CD4-positive, CD25-positive, alpha-beta regulatory T cell (primary cell): ENCODE data around the gene HSPB7. TPM values are rescaled to one million over a fixed set of nuclear protein-coding genes. Genes with fewer than 3 reads are reported as not detected.
A peak's percentile ranks its signal among the peaks of the same experiment; 100 is the strongest.

Source experiments
- ATAC-seq, 2 donors: fragments of 150-1000 bp; cut with Tn5 transposase; one replicate each; pipeline ENCODE4 v1.10.0; 2021; ENCODE audit warnings: low read depth in 2 of 2, moderate number of reproducible peaks in 2 of 2, moderate library complexity in 1 of 2
- DNase-seq, 3 donors: peaks; one replicate each; pipeline versions ENCODE4 v3.0.0 to v3.0.0-alpha.2; 2012 to 2022; ENCODE audit warnings: mixed read lengths in 1 of 3
- H3K27ac ChIP-seq: one replicate; pipeline ENCODE4 v1.7.0; 2013; ENCODE audit warnings: mild to moderate bottlenecking, low read length; ENCODE audit not compliant: insufficient read depth, poor library complexity, severe bottlenecking
- H3K27me3 ChIP-seq: one replicate; pipeline ENCODE4 v1.7.0; 2013; ENCODE audit warnings: low read length; ENCODE audit not compliant: control insufficient read depth, insufficient read depth
- H3K36me3 ChIP-seq: one replicate; pipeline ENCODE4 v1.7.0; 2013; ENCODE audit warnings: mild to moderate bottlenecking, low read length, moderate library complexity; ENCODE audit not compliant: control insufficient read depth, insufficient read depth
- H3K4me1 ChIP-seq: 2 replicates; pipeline ENCODE4 v1.7.0; 2013; ENCODE audit warnings: mild to moderate bottlenecking, low read length; ENCODE audit not compliant: insufficient read depth, control insufficient read depth, poor library complexity, severe bottlenecking
- H3K4me3 ChIP-seq: one replicate; pipeline ENCODE4 v1.7.0; 2013; ENCODE audit warnings: low read depth, mild to moderate bottlenecking, low read length, moderate library complexity
- H3K9me3 ChIP-seq, 2 experiments: 1 replicate in 1 of 2; 2 replicates in 1 of 2; pipeline ENCODE4 v1.7.0; 2013; ENCODE audit warnings: low read length in 2 of 2, mild to moderate bottlenecking in 1 of 2, moderate library complexity in 1 of 2; ENCODE audit not compliant: control insufficient read depth in 2 of 2
- H3K27ac Mint-ChIP-seq, 3 donors: one replicate each; pipeline ENCODE4 v1.8.0; 2020 to 2022; ENCODE audit warnings: mild to moderate bottlenecking in 3 of 3, mixed read lengths in 3 of 3, moderate library complexity in 2 of 3
- H3K27me3 Mint-ChIP-seq: one replicate; pipeline ENCODE4 v1.8.0; 2022; ENCODE audit warnings: mild to moderate bottlenecking, mixed read lengths
- H3K36me3 Mint-ChIP-seq: one replicate; pipeline ENCODE4 v1.8.0; 2020; ENCODE audit warnings: mixed read lengths
- H3K4me1 Mint-ChIP-seq, 4 donors: one replicate each; pipeline ENCODE4 v1.8.0; 2020 to 2022; ENCODE audit warnings: mixed read lengths in 4 of 4, mild to moderate bottlenecking in 1 of 4
- H3K4me3 Mint-ChIP-seq, 4 donors: one replicate each; pipeline ENCODE4 v1.8.0; 2020 to 2022; ENCODE audit warnings: mild to moderate bottlenecking in 4 of 4, mixed read lengths in 4 of 4, moderate library complexity in 3 of 4
- H3K9me3 Mint-ChIP-seq, 7 donors: one replicate each; pipeline ENCODE4 v1.8.0; 2020 to 2022; ENCODE audit warnings: mixed read lengths in 7 of 7, mild to moderate bottlenecking in 3 of 7, moderate library complexity in 2 of 7
- polyA plus RNA-seq, 4 donors: library from polyadenylated mRNA; unstranded; fragments of 300-500 nt; fragmentation: Illumina TruSeq; gene quantifications; one replicate each; pipeline ENCODE4 v1.2.3, GENCODE V29; 2021
- total RNA-seq: library from RNA; stranded (reverse); gene quantifications from one replicate; pipeline ENCODE4 v1.2.3, GENCODE V29; 2022

The HSPB7 gene
- total and polyA plus RNA-seq, 5 donors from 2014 or later, result not detected

DNA sequence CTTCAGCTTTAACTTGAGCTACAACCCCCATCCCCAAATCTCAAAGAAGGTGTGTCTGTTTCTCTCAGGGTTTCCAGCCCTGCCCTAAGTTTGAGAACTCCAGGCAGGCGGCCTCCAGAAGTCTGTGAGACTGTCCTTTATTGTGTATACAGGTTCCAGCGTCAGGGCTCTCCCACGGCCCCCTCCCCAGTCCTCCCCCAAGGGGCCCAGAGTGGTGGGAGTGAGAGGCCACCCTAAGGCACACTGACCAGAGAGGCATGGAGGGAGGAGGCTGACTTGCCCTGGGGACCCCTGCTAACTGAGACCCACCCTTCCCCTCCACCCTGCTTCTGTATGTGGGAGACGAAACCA, 4.0 kb downstream of the HSPB7 start:
- Mint-ChIP-seq H3K4me3 (peak overlapping the region in 1 of 4 donors; percentile 57), H3K4me1 (peaks cover 0 to 7% (median 0%) of the 10 kb centered on the region in 4 donors), H3K9me3 (no peaks in the 10 kb centered on the region), H3K36me3 (no peaks in the 10 kb centered on the region), H3K27me3 (peaks cover 26% of the 10 kb centered on the region), H3K27ac (no peak overlapping the region)
- DNase-seq, result no peak
- ATAC-seq, result no peak
- peaks cover 13% of the 10 kb centered on the region for H3K4me1 ChIP-seq
- no peaks in the 10 kb centered on the region for H3K27me3 ChIP-seq
- H3K36me3 ChIP-seq, result no peaks in the 10 kb centered on the region
- no peak overlapping the region for H3K4me3 ChIP-seq
- no peaks in the 10 kb centered on the region for H3K9me3 ChIP-seq
- H3K27ac ChIP-seq, result no peak overlapping the region

DNA sequence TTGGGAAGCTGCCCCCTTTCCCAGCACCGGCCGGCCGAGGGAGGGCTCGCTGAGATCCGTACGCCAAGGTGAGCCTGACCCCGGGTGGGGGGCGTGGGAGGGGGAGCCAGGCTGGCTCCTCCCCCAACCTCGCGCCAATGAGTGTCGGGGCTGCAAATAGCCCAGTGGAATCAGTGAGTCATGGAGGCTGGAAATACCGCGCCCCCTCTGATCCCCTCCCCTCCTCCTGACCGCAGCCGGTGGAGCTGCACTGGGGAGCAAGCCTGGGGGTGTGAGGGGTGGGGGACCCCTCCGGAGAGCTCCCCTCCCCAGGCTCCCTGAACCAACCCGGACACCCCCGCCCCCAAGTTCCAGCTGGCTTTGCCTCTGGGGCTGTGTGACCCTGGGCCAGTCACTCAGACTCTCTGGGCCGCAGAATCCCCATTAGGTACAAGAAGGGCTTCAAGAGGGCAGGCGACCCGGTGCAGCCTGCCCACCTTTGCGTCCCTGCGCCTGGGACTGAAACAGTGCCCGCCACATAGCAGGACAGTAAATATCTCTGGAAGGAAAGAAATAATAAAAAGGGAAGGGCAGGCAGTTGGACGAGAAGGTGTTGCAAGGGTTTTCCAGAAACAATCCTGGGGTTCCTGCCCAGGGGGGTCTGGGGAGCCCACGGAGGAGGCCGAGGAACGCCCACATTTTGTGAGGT, 4.5 kb downstream of the HSPB7 start:
- H3K4me1 ChIP-seq, result peaks cover 13% of the 10 kb centered on the region
- H3K36me3 Mint-ChIP-seq, result no peaks in the 10 kb centered on the region
- H3K36me3 ChIP-seq, result no peaks in the 10 kb centered on the region
- H3K27me3 Mint-ChIP-seq, result peaks cover 26% of the 10 kb centered on the region
- H3K27ac ChIP-seq, result no peak overlapping the region
- H3K4me3 Mint-ChIP-seq, result peak overlapping the region in 2 of 4 donors; percentile 7 to 57
- ATAC-seq (peak; percentile 38 to 43), DNase-seq (peak in 1 of 3 donors; percentile 18)
- H3K4me3 ChIP-seq, result no peak overlapping the region
- no peaks in the 10 kb centered on the region for H3K9me3 ChIP-seq
- H3K4me1 Mint-ChIP-seq, result peaks cover 0 to 7% (median 0%) of the 10 kb centered on the region in 4 donors
- no peaks in the 10 kb centered on the region for H3K9me3 Mint-ChIP-seq
- H3K27ac Mint-ChIP-seq, result no peak overlapping the region
- no peaks in the 10 kb centered on the region for H3K27me3 ChIP-seq

DNA sequence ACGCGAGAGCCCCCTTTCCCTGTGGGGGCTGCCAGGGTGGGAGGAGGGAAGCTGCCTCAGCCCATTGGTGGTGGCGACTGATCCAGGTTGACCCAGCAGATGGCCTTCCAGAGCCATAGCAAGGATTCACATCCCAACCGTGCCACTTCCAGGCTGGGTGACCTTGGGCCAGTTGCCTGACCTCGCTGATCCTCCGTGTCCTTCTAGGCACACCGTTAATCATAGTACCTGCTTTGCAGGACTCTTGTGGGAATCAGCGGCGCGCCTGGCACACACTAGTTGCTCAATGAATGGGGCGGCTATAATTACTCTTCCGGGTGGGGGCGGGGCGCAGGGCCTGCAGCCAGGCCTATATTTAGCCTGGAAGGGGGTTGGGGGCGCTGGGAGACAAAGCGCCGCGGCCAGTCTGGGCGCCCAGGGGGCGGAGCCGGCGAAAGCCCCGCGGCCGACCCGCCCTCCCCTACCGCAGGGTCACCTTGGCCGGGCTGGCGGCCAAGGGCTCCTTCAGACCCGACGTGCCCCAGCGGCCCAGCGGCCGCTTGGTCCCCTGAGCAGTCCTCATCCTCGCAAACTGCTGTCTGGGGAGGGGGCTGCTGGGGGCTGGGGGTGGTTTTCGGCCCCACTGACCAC, 5.1 kb downstream of the HSPB7 start:
- no peaks in the 10 kb centered on the region for H3K36me3 Mint-ChIP-seq
- H3K4me1 Mint-ChIP-seq, result peaks cover 0 to 7% (median 0%) of the 10 kb centered on the region in 4 donors
- Histone ChIP-seq H3K27me3 (no peaks in the 10 kb centered on the region), H3K36me3 (no peaks in the 10 kb centered on the region), H3K9me3 (no peaks in the 10 kb centered on the region), H3K4me1 (peaks cover 13% of the 10 kb centered on the region), H3K27ac (no peak overlapping the region), H3K4me3 (no peak overlapping the region)
- peak overlapping the region in 2 of 4 donors; percentile 19 to 28 for H3K4me3 Mint-ChIP-seq
- H3K27me3 Mint-ChIP-seq, result peaks cover 26% of the 10 kb centered on the region
- ATAC-seq, result no peak
- no peaks in the 10 kb centered on the region for H3K9me3 Mint-ChIP-seq
- no peak overlapping the region for H3K27ac Mint-ChIP-seq
- peak in 1 of 3 donors; percentile 34 for DNase-seq

DNA sequence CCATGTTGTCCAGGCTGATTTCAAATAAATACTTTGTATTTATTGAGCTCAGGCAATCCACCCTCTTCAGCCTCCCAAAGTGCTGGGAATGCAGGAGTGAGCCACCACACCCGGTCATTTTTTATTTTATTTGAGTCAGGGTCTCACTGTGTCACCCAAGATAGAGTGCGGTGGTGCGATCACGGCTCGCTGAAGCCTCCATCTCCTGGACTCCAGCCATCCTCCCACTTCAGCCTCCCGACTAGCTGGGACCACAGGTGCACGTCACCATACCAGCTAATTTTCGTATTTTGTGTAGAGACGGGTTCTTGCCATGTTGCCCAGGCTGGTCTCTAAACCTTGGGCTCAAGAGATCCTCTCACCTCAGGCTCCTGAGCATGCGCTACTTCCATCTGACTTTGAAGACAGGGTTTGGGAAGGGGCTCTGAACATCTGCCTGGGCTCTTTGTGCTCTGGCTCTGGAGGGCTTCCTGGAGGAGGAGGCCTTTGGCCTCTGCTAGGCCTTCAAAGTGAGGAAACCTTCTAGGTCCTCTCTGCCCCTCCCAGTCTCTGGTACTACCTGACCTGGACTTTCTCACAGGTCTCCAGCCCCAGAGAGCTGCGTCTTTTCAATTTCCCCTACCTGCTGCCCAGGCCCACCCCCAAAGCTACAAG, 5.8 kb downstream of the HSPB7 start:
- H3K4me3 ChIP-seq, result no peak overlapping the region
- no peak overlapping the region for H3K27ac ChIP-seq
- peaks cover 13% of the 10 kb centered on the region for H3K4me1 ChIP-seq
- Mint-ChIP-seq H3K4me1 (peaks cover 0 to 7% (median 0%) of the 10 kb centered on the region in 4 donors), H3K27me3 (peaks cover 26% of the 10 kb centered on the region), H3K36me3 (no peaks in the 10 kb centered on the region), H3K9me3 (no peaks in the 10 kb centered on the region), H3K4me3 (peak overlapping the region in 1 of 4 donors; percentile 15), H3K27ac (peak overlapping the region in 1 of 3 donors; percentile 64)
- no peaks in the 10 kb centered on the region for H3K9me3 ChIP-seq
- no peaks in the 10 kb centered on the region for H3K27me3 ChIP-seq
- H3K36me3 ChIP-seq, result no peaks in the 10 kb centered on the region
- no peak for DNase-seq
- ATAC-seq, result no peak

DNA sequence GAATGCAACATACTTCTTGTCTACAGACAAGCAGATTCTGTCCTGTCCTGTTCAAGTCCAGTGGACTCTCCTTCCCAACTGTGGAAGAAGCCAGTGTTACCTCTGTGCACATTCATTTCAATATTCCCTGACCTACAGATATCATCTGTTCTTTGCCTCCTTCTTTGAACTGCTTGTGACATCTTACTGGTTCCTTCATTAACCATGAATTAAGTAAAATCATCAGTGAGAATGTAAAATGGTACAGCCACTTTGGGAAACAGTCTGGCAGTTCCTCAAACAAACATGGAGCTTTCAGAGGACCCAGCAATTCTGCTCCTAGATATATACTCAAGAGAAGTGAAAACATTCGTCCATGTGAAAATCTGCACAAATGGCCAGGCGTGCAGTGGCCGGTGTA, 7.0 kb downstream of the HSPB7 start:
- Mint-ChIP-seq H3K27me3 (peaks cover 26% of the 10 kb centered on the region), H3K4me3 (no peak overlapping the region), H3K27ac (no peak overlapping the region), H3K4me1 (peaks cover 0 to 7% (median 1%) of the 10 kb centered on the region in 4 donors), H3K36me3 (no peaks in the 10 kb centered on the region), H3K9me3 (no peaks in the 10 kb centered on the region)
- H3K4me1 ChIP-seq, result peaks cover 13% of the 10 kb centered on the region
- ATAC-seq (no peak), DNase-seq (no peak)
- H3K36me3 ChIP-seq, result no peaks in the 10 kb centered on the region
- no peak overlapping the region for H3K4me3 ChIP-seq
- H3K27me3 ChIP-seq, result no peaks in the 10 kb centered on the region
- no peaks in the 10 kb centered on the region for H3K9me3 ChIP-seq
- no peak overlapping the region for H3K27ac ChIP-seq

DNA sequence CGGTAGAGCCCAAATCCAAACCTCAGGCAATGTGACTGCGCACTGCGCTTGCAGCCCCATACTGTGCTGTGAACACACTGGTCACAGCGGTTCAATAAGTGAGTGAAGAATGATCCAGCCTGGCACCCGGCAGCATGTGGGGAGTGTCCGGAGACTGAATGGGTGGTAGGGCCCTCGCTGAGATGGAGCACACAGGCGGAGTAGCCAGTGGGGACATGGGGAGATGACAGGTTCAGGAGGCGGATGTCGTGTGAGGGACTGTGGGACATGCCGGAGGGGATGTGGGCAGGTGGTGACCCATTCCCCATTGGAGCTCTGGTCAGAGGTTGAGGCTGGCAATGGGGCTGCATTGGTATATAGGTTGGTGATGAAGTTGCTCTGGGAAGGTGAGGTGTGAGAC, 8.2 kb downstream of the HSPB7 start:
- H3K4me1 Mint-ChIP-seq, result peaks cover 0 to 7% (median 1%) of the 10 kb centered on the region in 4 donors
- H3K27me3 Mint-ChIP-seq, result peaks cover 23% of the 10 kb centered on the region
- no peaks in the 10 kb centered on the region for H3K36me3 ChIP-seq

DNA sequence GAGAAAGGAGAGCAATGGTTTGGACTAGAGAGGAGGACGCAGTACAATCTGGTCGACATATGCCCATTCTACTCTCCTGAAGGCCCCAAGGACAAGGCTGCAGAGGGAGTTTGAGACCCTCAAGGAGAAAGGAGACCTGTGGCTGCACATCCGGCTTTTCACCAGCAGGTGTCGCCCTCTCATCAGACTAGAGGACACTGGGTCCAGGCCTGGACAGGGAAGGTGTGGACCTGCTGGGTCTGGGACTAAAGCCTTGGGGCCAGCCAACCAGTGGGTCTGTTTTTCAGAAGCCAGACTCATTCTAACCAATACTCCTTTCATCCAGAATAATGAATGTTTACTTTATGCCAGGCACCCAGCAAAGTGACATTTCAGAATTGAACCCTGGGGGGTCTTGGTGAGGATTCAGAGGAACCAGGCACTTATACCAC, 8.8 kb downstream of the HSPB7 start:
- no peak overlapping the region for H3K27ac Mint-ChIP-seq
- no peaks in the 10 kb centered on the region for H3K9me3 ChIP-seq
- ATAC-seq (peak in 1 of 2 donors; percentile 50), DNase-seq (peak; percentile 58 to 62 (median 58))
- H3K27me3 Mint-ChIP-seq, result peaks cover 17% of the 10 kb centered on the region
- no peaks in the 10 kb centered on the region for H3K36me3 Mint-ChIP-seq
- H3K4me3 ChIP-seq, result no peak overlapping the region
- no peaks in the 10 kb centered on the region for H3K36me3 ChIP-seq
- no peaks in the 10 kb centered on the region for H3K27me3 ChIP-seq
- no peaks in the 10 kb centered on the region for H3K9me3 Mint-ChIP-seq
- no peak overlapping the region for H3K27ac ChIP-seq
- peaks cover 0 to 7% (median 1%) of the 10 kb centered on the region in 4 donors for H3K4me1 Mint-ChIP-seq
- no peak overlapping the region for H3K4me3 Mint-ChIP-seq
- H3K4me1 ChIP-seq, result peaks cover 13% of the 10 kb centered on the region

More for the DNA sequence above, 8.2 kb downstream of the HSPB7 start:
- Histone ChIP-seq H3K4me3 (no peak overlapping the region), H3K4me1 (peaks cover 13% of the 10 kb centered on the region), H3K27ac (no peak overlapping the region), H3K9me3 (no peaks in the 10 kb centered on the region), H3K27me3 (no peaks in the 10 kb centered on the region)
- H3K27ac Mint-ChIP-seq, result no peak overlapping the region
- no peaks in the 10 kb centered on the region for H3K36me3 Mint-ChIP-seq
- DNase-seq, result no peak
- H3K4me3 Mint-ChIP-seq, result no peak overlapping the region
- no peak for ATAC-seq
- H3K9me3 Mint-ChIP-seq, result no peaks in the 10 kb centered on the region
